DMS153 treated with DMSO at 0.1 percent for 48 hours (cell line): ENCODE measurements around the gene LYSMD2.
A peak's percentile ranks its signal among the peaks of the same experiment; 100 is the strongest.
"Not testable (repeated sequence)": the region's sequence is repeated elsewhere in the genome, so short reads cannot be mapped to it uniquely, and the experiment has no call there.

Source experiments
- DNase-seq: peaks from one replicate; lab custom pipeline; 2025; ENCODE audit not compliant: unreplicated experiment; lab: John Stamatoyannopoulos, UW

Gene LYSMD2

GRCh38 chr15:51737522-51738305 lies at the start of gene LYSMD2:
LYSMD2 (minus strand) TSS chr15:51737655; CDS start chr15:51737622, 33 bp downstream.
- DNase-seq: no peak

- DNase-seq: not testable (repeated sequence)
Observed at GRCh38 chr15:51787130-51787529, 49.7 kb upstream of the LYSMD2 start.

- no peak for DNase-seq
Observed at GRCh38 chr15:51783967-51784366, 46.5 kb upstream of the LYSMD2 start.

- no peak for DNase-seq
Observed at GRCh38 chr15:51782357-51782896, 45.0 kb upstream of the LYSMD2 start.

GRCh38 chr15:51781506-51781905 lies 44.1 kb upstream of the LYSMD2 start:
- no peak for DNase-seq

- DNase-seq: no peak
Observed at GRCh38 chr15:51780636-51781035, 43.2 kb upstream of the LYSMD2 start.

- peak; percentile 33 for DNase-seq
Observed at GRCh38 chr15:51776952-51777569, 39.6 kb upstream of the LYSMD2 start.

- DNase-seq: peak; percentile 14
Observed at GRCh38 chr15:51775967-51776816, 38.7 kb upstream of the LYSMD2 start.

- no peak for DNase-seq
Observed at GRCh38 chr15:51774916-51775315, 37.5 kb upstream of the LYSMD2 start.

- DNase-seq: peak; percentile 50
Observed at GRCh38 chr15:51771773-51772172, 34.3 kb upstream of the LYSMD2 start.

- no peak for DNase-seq
Observed at GRCh38 chr15:51770902-51771301, 33.4 kb upstream of the LYSMD2 start.

GRCh38 chr15:51768018-51768417 lies 30.6 kb upstream of the LYSMD2 start:
- no peak for DNase-seq

GRCh38 chr15:51766341-51766740 lies 28.9 kb upstream of the LYSMD2 start:
- DNase-seq: no peak

GRCh38 chr15:51765751-51766150 lies 28.3 kb upstream of the LYSMD2 start:
- no peak for DNase-seq

- no peak for DNase-seq
Observed at GRCh38 chr15:51760805-51761204, 23.4 kb upstream of the LYSMD2 start.

GRCh38 chr15:51759557-51760070 lies 22.2 kb upstream of the LYSMD2 start:
- no peak for DNase-seq

GRCh38 chr15:51758645-51759044 lies 21.2 kb upstream of the LYSMD2 start:
- no peak for DNase-seq

GRCh38 chr15:51757450-51757849 lies 20.0 kb upstream of the LYSMD2 start:
- DNase-seq: no peak

- no peak for DNase-seq
Observed at GRCh38 chr15:51756482-51756881, 19.0 kb upstream of the LYSMD2 start.

GRCh38 chr15:51755790-51756189 lies 18.3 kb upstream of the LYSMD2 start:
- DNase-seq: no peak

GRCh38 chr15:51754267-51754666 lies 16.8 kb upstream of the LYSMD2 start:
- no peak for DNase-seq
